Epithelial cell of esophagus (primary cell): ENCODE results near the gene SKAP1.
A peak's percentile ranks its signal among the peaks of the same experiment; 100 is the strongest.

Experiments used
- DNase-seq: peaks from one replicate; pipeline ENCODE4 v3.0.0; 2010; ENCODE audit warnings: low read depth
- H3K4me3 ChIP-seq: 2 replicates; pipeline ENCODE4 v1.5.1; 2011; ENCODE audit warnings: mild to moderate bottlenecking, low read length, control low read depth
- TF ChIP-seq, protein P1 (sequence below): IDR thresholded peaks from 2 replicates; pipeline ENCODE4 v1.5.1; 2011; ENCODE audit warnings: low read depth, mild to moderate bottlenecking, low read length, control low read depth, inconsistent platforms; ENCODE audit not compliant: insufficient read depth; ENCODE audit errors: missing control alignments

SKAP1 gene

DNA sequence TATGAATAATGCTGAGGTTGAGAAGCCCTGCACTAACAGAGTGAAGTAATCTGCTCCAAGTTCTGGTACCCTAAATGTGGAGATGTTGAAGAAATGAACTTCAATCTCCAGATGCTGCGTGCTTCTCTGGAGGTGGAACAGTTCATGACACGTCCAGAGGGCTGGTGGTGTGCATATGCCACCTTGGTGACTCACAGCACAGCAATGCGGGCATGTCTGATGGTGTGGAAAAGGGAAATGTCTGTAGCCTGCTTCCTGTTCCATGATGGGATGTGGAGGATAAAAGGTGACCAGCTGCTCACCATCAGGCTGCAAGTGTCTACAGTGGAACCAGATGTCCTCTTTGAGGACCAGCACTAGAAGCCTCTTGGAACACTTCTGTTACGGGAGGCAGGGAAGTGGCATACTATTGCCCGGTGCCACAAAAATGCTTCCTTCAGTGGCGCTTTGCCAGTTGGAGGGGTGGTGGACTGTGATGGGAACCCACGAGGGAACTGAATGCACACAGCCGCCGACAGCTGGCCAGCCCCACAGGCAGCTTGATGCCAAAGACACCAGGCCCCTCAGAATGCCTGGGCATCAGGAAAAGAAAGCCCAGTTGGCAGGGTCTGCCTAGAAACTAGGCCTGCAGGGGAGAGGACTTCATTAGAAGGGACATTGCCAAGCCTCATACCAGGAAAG, 302.5 kb downstream of the SKAP1 start:
- TF ChIP-seq, protein P1, sequence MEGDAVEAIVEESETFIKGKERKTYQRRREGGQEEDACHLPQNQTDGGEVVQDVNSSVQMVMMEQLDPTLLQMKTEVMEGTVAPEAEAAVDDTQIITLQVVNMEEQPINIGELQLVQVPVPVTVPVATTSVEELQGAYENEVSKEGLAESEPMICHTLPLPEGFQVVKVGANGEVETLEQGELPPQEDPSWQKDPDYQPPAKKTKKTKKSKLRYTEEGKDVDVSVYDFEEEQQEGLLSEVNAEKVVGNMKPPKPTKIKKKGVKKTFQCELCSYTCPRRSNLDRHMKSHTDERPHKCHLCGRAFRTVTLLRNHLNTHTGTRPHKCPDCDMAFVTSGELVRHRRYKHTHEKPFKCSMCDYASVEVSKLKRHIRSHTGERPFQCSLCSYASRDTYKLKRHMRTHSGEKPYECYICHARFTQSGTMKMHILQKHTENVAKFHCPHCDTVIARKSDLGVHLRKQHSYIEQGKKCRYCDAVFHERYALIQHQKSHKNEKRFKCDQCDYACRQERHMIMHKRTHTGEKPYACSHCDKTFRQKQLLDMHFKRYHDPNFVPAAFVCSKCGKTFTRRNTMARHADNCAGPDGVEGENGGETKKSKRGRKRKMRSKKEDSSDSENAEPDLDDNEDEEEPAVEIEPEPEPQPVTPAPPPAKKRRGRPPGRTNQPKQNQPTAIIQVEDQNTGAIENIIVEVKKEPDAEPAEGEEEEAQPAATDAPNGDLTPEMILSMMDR: no peak
- peak; percentile 89 for DNase-seq

DNA sequence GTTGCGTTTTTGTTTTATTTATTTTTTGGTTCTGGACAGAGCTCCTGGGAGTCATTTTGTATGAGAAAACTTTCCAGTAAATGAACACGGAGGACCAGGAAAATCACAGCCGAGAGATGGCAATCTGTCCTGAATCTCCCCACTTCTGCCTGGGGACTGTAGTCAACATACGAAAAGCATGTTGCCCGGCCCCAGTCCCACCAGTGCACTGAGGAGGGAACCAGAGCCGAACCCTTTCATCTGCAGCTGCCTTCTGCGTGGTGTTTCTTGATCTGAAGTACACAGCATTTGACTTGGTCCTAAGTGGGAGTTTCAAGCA, 303.5 kb downstream of the SKAP1 start:
- TF ChIP-seq, protein P1: no peak
- no peak for DNase-seq
- H3K4me3 ChIP-seq: no peak overlapping the region

More for the DNA sequence above, 302.5 kb downstream of the SKAP1 start:
- H3K4me3 ChIP-seq: no peak overlapping the region

DNA sequence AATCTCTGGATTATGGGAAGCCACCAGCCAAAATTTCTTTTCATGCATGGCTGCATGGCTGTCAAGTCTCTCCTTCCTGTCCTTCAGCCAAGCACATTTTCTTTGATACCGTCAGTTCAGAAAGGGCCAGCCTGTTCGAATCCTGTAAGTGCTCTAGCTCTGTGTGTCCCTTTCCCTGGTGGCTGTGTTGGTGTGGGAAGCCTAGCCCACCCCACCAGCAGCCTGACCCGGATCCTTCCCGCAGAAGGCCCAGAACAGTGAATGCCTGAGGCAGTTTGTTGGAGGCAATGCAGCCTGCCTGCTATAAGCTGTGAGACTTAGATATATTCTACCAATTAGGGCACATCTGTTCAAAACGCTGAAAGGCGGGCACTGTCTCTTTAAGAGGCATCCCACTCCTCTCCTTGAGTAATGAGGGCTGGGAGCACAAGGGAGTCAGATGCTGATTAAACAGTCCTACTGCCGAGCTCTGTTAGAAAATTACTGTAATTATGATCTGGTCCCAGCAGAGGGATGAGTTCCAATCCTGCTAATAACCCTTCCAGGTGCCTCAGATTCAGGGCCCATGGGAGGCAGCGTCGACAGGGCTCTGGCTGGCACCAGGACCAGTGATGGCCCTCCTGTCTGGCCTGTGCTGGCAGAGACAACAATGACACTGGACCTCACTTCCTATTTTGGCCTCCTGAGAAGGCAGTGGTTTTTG, 304.0 kb downstream of the SKAP1 start:
- no peak for DNase-seq

DNA sequence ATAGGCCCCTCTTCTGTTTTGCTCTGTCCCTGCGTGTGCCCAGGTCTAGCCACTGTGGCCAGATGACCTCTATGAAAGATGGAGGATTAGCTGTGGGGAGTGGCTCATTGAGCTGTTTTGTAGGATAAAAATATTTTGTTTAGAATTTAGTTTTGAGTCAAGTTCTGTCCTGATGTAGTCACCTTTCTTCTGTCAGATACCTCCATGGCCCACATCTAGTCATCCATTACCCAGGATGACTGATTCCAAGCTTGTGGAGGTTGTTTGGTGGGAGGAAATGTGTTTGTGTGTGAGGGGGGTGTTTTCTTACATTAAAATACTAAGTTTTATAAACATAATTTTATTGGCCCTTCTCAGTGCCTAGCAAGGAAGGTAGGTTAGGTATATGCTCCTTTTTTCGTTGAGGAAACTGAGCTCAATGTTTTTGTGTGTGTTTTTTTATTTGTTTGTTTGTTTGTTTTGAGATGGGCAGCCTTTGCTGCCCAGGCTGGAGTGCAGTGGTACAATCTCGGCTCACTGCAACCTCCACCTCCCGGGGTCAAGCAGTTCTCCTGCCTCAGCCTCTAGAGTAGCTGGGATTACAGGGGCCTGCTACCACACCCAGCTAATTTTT, 306.1 kb downstream of the SKAP1 start:
- no peak for DNase-seq
- TF ChIP-seq, protein P1: no peak
- no peak overlapping the region for H3K4me3 ChIP-seq

More for the DNA sequence above, 304.0 kb downstream of the SKAP1 start:
- H3K4me3 ChIP-seq: no peak overlapping the region
- TF ChIP-seq, protein P1: no peak

DNA sequence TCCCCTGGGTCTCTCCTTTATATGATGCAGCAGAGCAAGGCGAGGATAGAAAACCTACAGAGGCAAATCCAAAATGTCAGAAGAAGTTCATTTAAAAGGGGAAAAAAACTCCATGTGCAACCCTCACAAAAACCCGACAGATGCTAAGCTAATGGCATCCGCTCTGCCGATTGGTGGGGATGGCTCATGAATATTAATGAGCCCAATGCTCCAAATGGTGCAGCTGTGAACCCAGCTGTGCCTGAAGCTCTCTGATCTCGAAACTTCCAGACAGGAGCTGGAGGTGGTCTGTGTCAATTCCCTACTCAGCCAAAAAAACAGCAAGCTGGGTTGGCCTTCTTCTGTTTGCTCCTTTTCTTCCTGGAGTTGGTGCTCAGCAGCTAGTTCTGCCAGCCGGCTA, 306.9 kb downstream of the SKAP1 start:
- DNase-seq: no peak
- TF ChIP-seq, protein P1: no peak
- no peak overlapping the region for H3K4me3 ChIP-seq

DNA sequence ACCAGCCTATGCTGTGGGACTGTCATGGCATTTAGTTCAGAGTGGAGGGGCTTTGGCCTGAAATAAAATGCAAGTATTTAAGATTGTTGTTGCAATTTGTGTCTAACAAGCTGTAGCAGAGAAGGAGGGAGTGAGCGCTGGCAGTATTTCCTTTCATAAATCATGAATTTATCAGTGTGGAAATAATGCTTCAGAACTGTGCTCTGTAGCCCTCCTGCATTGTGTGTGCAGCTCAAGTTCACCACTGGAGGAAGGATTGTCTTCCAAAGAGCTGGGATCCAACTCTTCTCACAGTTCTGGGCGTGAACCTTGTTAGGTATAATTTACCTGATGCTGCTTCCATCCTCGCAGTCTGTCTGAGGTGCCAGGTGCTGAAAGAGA, 307.4 kb downstream of the SKAP1 start:
- no peak for DNase-seq
- TF ChIP-seq, protein P1: no peak
- no peak overlapping the region for H3K4me3 ChIP-seq
